H1 (cell line): ENCODE measurements around the gene CACNB4. TPM values are rescaled to one million over a fixed set of nuclear protein-coding genes. Genes with fewer than 3 reads are reported as not detected.

Source experiments
- CTCF ChIA-PET: fragments of 300-600 bp; sonication (Branson Sonifier 250); formaldehyde crosslinking; loops from one replicate; lab custom pipeline; 2021; ENCODE audit not compliant: partially characterized antibody; lab: Charles Lee
- POLR2A ChIA-PET: fragments of 300-600 bp; sonication (Branson Sonifier 250); formaldehyde crosslinking; loops from one replicate; lab custom pipeline; 2021; ENCODE audit warnings: inconsistent platforms; ENCODE audit not compliant: partially characterized antibody; lab: Charles Lee
- DNase-seq, 2 experiments: peaks; one replicate each; pipeline versions ENCODE4 v3.0.0 to v3.0.0-alpha.2; 2010 to 2022; ENCODE audit warnings: low spot score in 2 of 2, low read depth in 1 of 2, mixed read lengths in 1 of 2
- FAIRE-seq: peaks from 2 replicates; lab custom pipeline; 2011; peaks lifted over from hg19 to GRCh38; lab: Jason Lieb, UNC
- H2AFZ ChIP-seq: 2 replicates; pipeline ENCODE4 v1.8.1; 2012; ENCODE audit warnings: low read length, inconsistent platforms
- H2AK5ac ChIP-seq: 2 replicates; pipeline ENCODE4 v1.6.1; 2013; ENCODE audit warnings: low read depth, low read length
- H2BK120ac ChIP-seq: replicated peaks from 2 replicates; pipeline ENCODE3; 2013; ENCODE audit warnings: low read depth, low read length, inconsistent platforms
- H2BK12ac ChIP-seq: 2 replicates; pipeline ENCODE4 v1.6.1; 2013; ENCODE audit warnings: low read depth, low read length
- H2BK15ac ChIP-seq: 2 replicates; pipeline ENCODE4 v1.6.1; 2013; ENCODE audit warnings: low read length
- H2BK20ac ChIP-seq: 2 replicates; pipeline ENCODE4 v1.6.1; 2013; ENCODE audit warnings: low read length
- H2BK5ac ChIP-seq: 2 replicates; pipeline ENCODE4 v1.6.1; 2013; ENCODE audit warnings: low read depth, low read length
- H3K14ac ChIP-seq: 2 replicates; pipeline ENCODE4 v1.6.1; 2013; ENCODE audit warnings: inconsistent platforms; ENCODE audit not compliant: insufficient read length
- H3K18ac ChIP-seq: 2 replicates; pipeline ENCODE4 v1.6.1; 2013; ENCODE audit warnings: low read length; ENCODE audit errors: extremely low read depth
- H3K23ac ChIP-seq: 2 replicates; pipeline ENCODE4 v1.6.1; 2013; ENCODE audit warnings: inconsistent platforms; ENCODE audit not compliant: insufficient read length
- H3K23me2 ChIP-seq: 2 replicates; pipeline ENCODE4 v1.6.1; 2013; ENCODE audit warnings: low read depth, low read length
- H3K27ac ChIP-seq: 2 replicates; pipeline ENCODE4 v1.6.1; 2011; ENCODE audit warnings: low read depth, low read length, inconsistent platforms
- H3K27me3 ChIP-seq, 4 experiments: replicated peaks in 1 of 4; 1 replicate in 1 of 4; 2 replicates in 3 of 4; pipeline versions ENCODE4 v1.6.1 to v1.8.1; 2011 to 2013; ENCODE audit warnings: low read length in 3 of 4, mild to moderate bottlenecking in 3 of 4, inconsistent platforms in 2 of 4, mixed read lengths in 2 of 4, moderate library complexity in 1 of 4; ENCODE audit not compliant: control insufficient read depth in 3 of 4, insufficient read depth in 3 of 4; ENCODE audit errors: extremely low read depth in 1 of 4
- H3K36me3 ChIP-seq, 4 experiments: 2 replicates each; pipeline versions ENCODE4 v1.6.1 to v1.8.1; 2011 to 2013; ENCODE audit warnings: mild to moderate bottlenecking in 4 of 4, low read length in 3 of 4, moderate library complexity in 2 of 4, control low read depth in 1 of 4, inconsistent platforms in 1 of 4; ENCODE audit not compliant: insufficient read depth in 4 of 4, control insufficient read depth in 2 of 4
- H3K4ac ChIP-seq: replicated peaks from 2 replicates; pipeline ENCODE3; 2013; ENCODE audit warnings: low read length, low read depth, mixed read lengths, inconsistent platforms; ENCODE audit not compliant: insufficient read length
- H3K4me1 ChIP-seq, 4 experiments: replicated peaks in 1 of 4; 1 replicate in 1 of 4; 2 replicates in 3 of 4; pipeline versions ENCODE4 v1.6.1 to v1.8.1; 2011 to 2013; ENCODE audit warnings: low read length in 3 of 4, inconsistent platforms in 2 of 4, mixed read lengths in 1 of 4; ENCODE audit not compliant: insufficient read depth in 4 of 4, control insufficient read depth in 3 of 4
- H3K4me2 ChIP-seq, 2 experiments: 2 replicates each; pipeline versions ENCODE4 v1.6.1 to v1.8.1; 2011 to 2013; ENCODE audit warnings: low read depth in 2 of 2, low read length in 2 of 2, control low read depth in 1 of 2, inconsistent platforms in 1 of 2, mild to moderate bottlenecking in 1 of 2; ENCODE audit not compliant: insufficient read depth in 1 of 2
- H3K4me3 ChIP-seq, 4 experiments: fragments of 200-600, 300-600 bp in 1 of 4; sonication (generic), shearing (Covaris generic), sonication (Bioruptor Twin) in 1 of 4; 2 replicates each; pipeline versions ENCODE4 v1.5.1 to v1.8.1; 2011 to 2016; ENCODE audit warnings: low read length in 4 of 4, low read depth in 3 of 4, control low read depth in 2 of 4, inconsistent platforms in 2 of 4, mild to moderate bottlenecking in 2 of 4, mixed read lengths in 1 of 4, moderate library complexity in 1 of 4; ENCODE audit not compliant: insufficient read depth in 2 of 4; ENCODE audit errors: extremely low read depth in 1 of 4
- H3K56ac ChIP-seq: replicated peaks from 2 replicates; pipeline ENCODE3; 2013; ENCODE audit warnings: low read depth, mild to moderate bottlenecking, mixed read lengths, low read length, inconsistent platforms; ENCODE audit not compliant: insufficient read length
- H3K79me1 ChIP-seq: 2 replicates; pipeline ENCODE4 v1.6.1; 2013; ENCODE audit warnings: low read depth, low read length, control low read depth
- H3K79me2 ChIP-seq, 2 experiments: 2 replicates each; pipeline versions ENCODE4 v1.6.1 to v1.8.1; 2012 to 2013; ENCODE audit warnings: low read length in 2 of 2, mild to moderate bottlenecking in 2 of 2, inconsistent platforms in 1 of 2; ENCODE audit not compliant: insufficient read depth in 2 of 2, control insufficient read depth in 1 of 2
- H3K9ac ChIP-seq, 4 experiments: replicated peaks in 1 of 4; 1 replicate in 1 of 4; 2 replicates in 3 of 4; pipeline versions ENCODE4 v1.6.1 to v1.8.1; 2011 to 2013; ENCODE audit warnings: low read depth in 3 of 4, low read length in 3 of 4, control low read depth in 2 of 4, mild to moderate bottlenecking in 2 of 4, moderate library complexity in 2 of 4, inconsistent platforms in 1 of 4; ENCODE audit errors: extremely low read depth in 1 of 4
- H3K9me3 ChIP-seq, 2 experiments: 2 replicates each; pipeline versions ENCODE4 v1.6.1 to v1.8.1; 2012 to 2013; ENCODE audit warnings: mild to moderate bottlenecking in 2 of 2, moderate library complexity in 2 of 2, control low read depth in 1 of 2, inconsistent platforms in 1 of 2, low read depth in 1 of 2, low read length in 1 of 2, mixed read lengths in 1 of 2; ENCODE audit not compliant: insufficient read depth in 2 of 2
- H4K20me1 ChIP-seq, 2 experiments: replicated peaks in 1 of 2; 2 replicates each; pipeline versions ENCODE3 to v1.8.1; 2011 to 2013; ENCODE audit warnings: inconsistent platforms in 2 of 2, low read length in 2 of 2, mild to moderate bottlenecking in 1 of 2; ENCODE audit not compliant: insufficient read depth in 2 of 2, control insufficient read depth in 1 of 2
- H4K5ac ChIP-seq: 2 replicates; pipeline ENCODE4 v1.6.1; 2013; ENCODE audit warnings: low read length, low read depth, mixed read lengths, inconsistent platforms; ENCODE audit not compliant: insufficient read length
- H4K8ac ChIP-seq: 2 replicates; pipeline ENCODE4 v1.8.0; 2013; ENCODE audit warnings: mild to moderate bottlenecking, moderate library complexity, low read length, inconsistent platforms; ENCODE audit not compliant: insufficient read depth; ENCODE audit errors: extremely low read depth
- H4K91ac ChIP-seq: replicated peaks from 2 replicates; pipeline ENCODE3; 2013; ENCODE audit warnings: low read length, mixed read lengths, inconsistent platforms; ENCODE audit not compliant: insufficient read length
- EP300 ChIP-seq, 2 experiments: IDR thresholded peaks; 1 replicate in 1 of 2; 2 replicates in 1 of 2; pipeline ENCODE4 v1.6.1; 2011 to 2012; ENCODE audit warnings: low read depth in 2 of 2, low read length in 2 of 2, mild to moderate bottlenecking in 2 of 2, borderline replicate concordance in 1 of 2, inconsistent platforms in 1 of 2, moderate library complexity in 1 of 2
- JUN ChIP-seq: IDR thresholded peaks from 2 replicates; pipeline ENCODE4 v1.6.1; 2011; ENCODE audit warnings: low read depth, mild to moderate bottlenecking, improper control_type of control experiment, low read length
- POLR2A ChIP-seq, 2 experiments: IDR thresholded peaks; 1 replicate in 1 of 2; 2 replicates in 1 of 2; pipeline ENCODE4 v1.6.1; 2011; ENCODE audit warnings: low read depth in 2 of 2, low read length in 2 of 2, mild to moderate bottlenecking in 2 of 2; ENCODE audit errors: control extremely low read depth in 1 of 2
- SP1 ChIP-seq: IDR thresholded peaks from 2 replicates; pipeline ENCODE4 v1.6.1; 2011; ENCODE audit warnings: low read depth, low read length
- SUZ12 ChIP-seq: fragments of 200-600 bp; sonication (generic); IDR thresholded peaks from 2 replicates; pipeline ENCODE4 v1.6.1; 2012; ENCODE audit warnings: mild to moderate bottlenecking, inconsistent platforms, low read length, moderate library complexity, mixed read lengths
- TEAD4 ChIP-seq: IDR thresholded peaks from 2 replicates; pipeline ENCODE4 v1.6.1; 2012; ENCODE audit warnings: low read depth, low read length, inconsistent platforms, mixed read lengths
- WGBS, 2 experiments: shearing (Covaris generic) in 1 of 2; methylation state at CpG; one replicate each; pipeline versions ENCODE4 v1.1.6 to v1.1.7; 2013 to 2015; ENCODE audit warnings: low lambda C conversion rate in 2 of 2, mixed read lengths in 2 of 2, inconsistent platforms in 1 of 2, low coverage in 1 of 2, missing lambda C conversion rate in 1 of 2; ENCODE audit not compliant: insufficient replicate concordance in 2 of 2, insufficient coverage in 1 of 2, insufficient read length in 1 of 2; ENCODE audit errors: extremely low coverage in 1 of 2, missing lambda C conversion rate in 1 of 2; 5-methylcytosine and 5-hydroxymethylcytosine counted together
- polyA plus RNA-seq, 7 experiments: library from polyadenylated mRNA; depleted of rRNA in 3 of 7; stranded (reverse) in 5 of 7; unstranded in 2 of 7; fragments of >200 nt in 5 of 7; fragments of 200-250 nt in 2 of 7; gene quantifications; 1 replicate in 5 of 7; 2 replicates in 1 of 7; 4 replicates in 1 of 7; pipeline versions ENCODE4 v1.2.1 to v1.2.3, GENCODE V29; 2011 to 2013; ENCODE audit warnings: missing spikeins in 2 of 7, mixed read lengths in 2 of 7
- total RNA-seq: library from RNA; stranded (reverse); fragmentation: NEBNext Ultra II Directional; extraction: Animal tissue kit (Norgen Biotek cat#: 25700); gene quantifications from 2 replicates; pipeline ENCODE4 v1.2.1, GENCODE V29; 2021

Gene CACNB4
- total and polyA plus RNA-seq, 2 of the 8 experiments (the other 6 are each of a cell fraction or from before 2014, with no cell fraction given) = 2.0 to 4.0 TPM

GRCh38 chr2:151961558-151961957, 137.3 kb downstream of the CACNB4 start:
- ChIA-PET POLR2A (no interaction called here), CTCF (interaction anchor here (0.6 to 2.5 kb wide), 8 partner anchors 10 to 1431 kb away, joined by 3 to 10 read pairs (median 4); no protein-coding TSS in a partner anchor)
- H3K4me1 ChIP-seq = no peaks in the 10 kb centered on the region
- no peak overlapping the region for H3K56ac ChIP-seq
- no peak overlapping the region for H3K4me3 ChIP-seq
- H2BK5ac ChIP-seq = no peak overlapping the region
- H3K4ac ChIP-seq = no peak overlapping the region
- FAIRE-seq = no peak
- H3K36me3 ChIP-seq = no peaks in the 10 kb centered on the region
- H3K79me2 ChIP-seq = no peaks in the 10 kb centered on the region
- WGBS, 2 experiments = 88% methylated on average over 4 of the region's 4 CpGs; no CpG with 5 or more reads in 1 of the 2 experiments
- no peak overlapping the region for H4K8ac ChIP-seq
- H2BK120ac ChIP-seq = no peak overlapping the region
- H2AFZ ChIP-seq = no peak overlapping the region
- no peaks in the 10 kb centered on the region for H4K20me1 ChIP-seq
- no peaks in the 10 kb centered on the region for H3K23me2 ChIP-seq
- H4K91ac ChIP-seq = no peak overlapping the region
- H2BK12ac ChIP-seq = no peak overlapping the region
- H3K9ac ChIP-seq = no peak overlapping the region
- no peaks in the 10 kb centered on the region for H3K27me3 ChIP-seq
- no peak overlapping the region for H2BK15ac ChIP-seq
- no peak overlapping the region for H3K27ac ChIP-seq
- no peak overlapping the region for H3K23ac ChIP-seq
- no peaks in the 10 kb centered on the region for H3K9me3 ChIP-seq
- no peak overlapping the region for H4K5ac ChIP-seq
- no peak overlapping the region for H2AK5ac ChIP-seq
- H3K14ac ChIP-seq = no peak overlapping the region
- no peak overlapping the region for H3K18ac ChIP-seq
- no peak overlapping the region for H3K4me2 ChIP-seq
- no peak for DNase-seq
- no peak overlapping the region for H2BK20ac ChIP-seq
- TF ChIP-seq TEAD4 = no peak
- no peak for TF ChIP-seq EP300 (IDR thresholded peaks at IDR 0.05; ENCODE audit: borderline replicate concordance in 1 of 2, low read depth in 2 of 2, low read length in 2 of 2)
- no peak for TF ChIP-seq POLR2A (IDR thresholded peaks at IDR 0.05; ENCODE audit: control extremely low read depth in 1 of 2, low read depth in 2 of 2, low read length in 2 of 2)
- TF ChIP-seq SP1 = no peak
- no peak for TF ChIP-seq JUN
- no peak for TF ChIP-seq SUZ12
- no peaks in the 10 kb centered on the region for H3K79me1 ChIP-seq
